K562 (cell line): ENCODE data around the gene TERC. TPM values are rescaled to one million over a fixed set of nuclear protein-coding genes. Genes with fewer than 3 reads are reported as not detected.
A peak's percentile ranks its signal among the peaks of the same experiment; 100 is the strongest.

Experiments
- ARID3B ChIP-seq: fragments of 250-450 bp; sonication (Bioruptor Pico); IDR thresholded peaks from 2 replicates; pipeline ENCODE4 v1.4.0; 2020; ENCODE audit warnings: borderline replicate concordance
- CREB3 ChIP-seq: fragments of 450-650 bp; conservative IDR thresholded peaks from 2 replicates; pipeline ENCODE4 v1.6.1; 2016; ENCODE audit warnings: missing genetic modification characterization, low read depth, mild to moderate bottlenecking, missing compliant biosample characterization, moderate library complexity
- CTCFL ChIP-seq: IDR thresholded peaks from 2 replicates; pipeline ENCODE4 v1.6.1; 2011; ENCODE audit warnings: borderline replicate concordance, low read depth, mild to moderate bottlenecking, moderate library complexity, low read length; ENCODE audit not compliant: insufficient read depth, poor library complexity, severe bottlenecking
- EP300 ChIP-seq: IDR thresholded peaks from 2 replicates; pipeline ENCODE4 v1.6.1; 2012; ENCODE audit warnings: low read length, improper control_type of control experiment
- HBP1 ChIP-seq: fragments of 450-650 bp; formaldehyde crosslinking; IDR thresholded peaks from 2 replicates; pipeline ENCODE4 v1.4.0; 2022; ENCODE audit warnings: missing genetic modification characterization
- MAFF ChIP-seq: IDR thresholded peaks from 2 replicates; pipeline ENCODE4 v1.6.1; 2012; ENCODE audit warnings: low read length, improper control_type of control experiment
- MAFG ChIP-seq: fragments of 450-650 bp; conservative IDR thresholded peaks from 2 replicates; pipeline ENCODE4 v1.6.1; 2016; ENCODE audit warnings: missing genetic modification characterization, missing compliant biosample characterization
- MECOM ChIP-seq: fragments of 250-450 bp; sonication (Bioruptor Pico); IDR thresholded peaks from 2 replicates; pipeline ENCODE4 v1.8.0; 2022; ENCODE audit warnings: inconsistent platforms
- MITF ChIP-seq: IDR thresholded peaks from 2 replicates; pipeline ENCODE4 v1.6.1; 2014; ENCODE audit warnings: antibody characterized with exemption
- NELFE ChIP-seq: IDR thresholded peaks from 2 replicates; pipeline ENCODE4 v1.6.1; 2011; ENCODE audit warnings: mild to moderate bottlenecking; ENCODE audit not compliant: insufficient read depth, insufficient read length
- NFIC ChIP-seq: fragments of 450-650 bp; IDR thresholded peaks from 2 replicates; pipeline ENCODE4 v1.6.1; 2017; ENCODE audit warnings: mild to moderate bottlenecking, inconsistent platforms
- POLR2B ChIP-seq: fragments of 450-650 bp; IDR thresholded peaks from 2 replicates; pipeline ENCODE4 v1.6.1; 2018; ENCODE audit warnings: low read depth; ENCODE audit not compliant: partially characterized antibody
- POLR3G ChIP-seq: IDR thresholded peaks from 2 replicates; pipeline ENCODE4 v1.6.1; 2011; ENCODE audit not compliant: insufficient read length, insufficient replicate concordance; ENCODE audit errors: extremely low read depth
- SMARCA4 ChIP-seq: fragments of 450-650 bp; IDR thresholded peaks from 2 replicates; pipeline ENCODE4 v1.6.1; 2016
- TAL1 ChIP-seq: fragments of 450-650 bp; IDR thresholded peaks from 2 replicates; pipeline ENCODE4 v1.6.1; 2016; ENCODE audit warnings: mild to moderate bottlenecking
- ZBTB17 ChIP-seq: fragments of 450-650 bp; formaldehyde crosslinking; IDR thresholded peaks from 2 replicates; pipeline ENCODE4 v1.4.0; 2020; ENCODE audit warnings: mild to moderate bottlenecking
- ZBTB2 ChIP-seq: fragments of 450-650 bp; IDR thresholded peaks from 2 replicates; pipeline ENCODE4 v1.6.1; 2016; ENCODE audit warnings: antibody characterized with exemption
- ZNF165 ChIP-seq: fragments of 250-450 bp; sonication (Bioruptor Pico); IDR thresholded peaks from 2 replicates; pipeline ENCODE4 v1.4.0; 2020; ENCODE audit warnings: borderline replicate concordance
- ZNF717 ChIP-seq: fragments of 250-450 bp; sonication (Bioruptor Pico); IDR thresholded peaks from 2 replicates; pipeline ENCODE4 v1.5.0; 2021
- polyA plus RNA-seq, 8 experiments: library from polyadenylated mRNA; depleted of rRNA in 4 of 8; stranded (reverse) in 5 of 8; unstranded in 3 of 8; fragments of >200 nt; fragmentation: Nextera tagmentation in 2 of 8; fragmentation: Illumina TruSeq in 1 of 8; extraction: Ambion mirVana in 2 of 8; extraction: Trizol in 1 of 8; gene quantifications; 2 replicates each; pipeline versions ENCODE4 v1.2.1 to v1.2.3, GENCODE V29; 2011 to 2014; ENCODE audit warnings: inconsistent platforms in 1 of 8, missing spikeins in 1 of 8
- total RNA-seq, 7 experiments: library from RNA; depleted of rRNA in 6 of 7; stranded (reverse); fragments of >200 nt in 6 of 7; fragmentation: Illumina TruSeq in 2 of 7; extraction: Trizol in 2 of 7; gene quantifications; 2 replicates each; pipeline versions ENCODE4 v1.2.1 to v1.2.3, GENCODE V29; 2011 to 2021; ENCODE audit warnings: low replicate concordance in 1 of 7

The TERC gene
- total and polyA plus RNA-seq, 9 of the 15 experiments (the other 6 are each of a cell fraction or from before 2014, with no cell fraction given): 0.77 to 234 (median 27.9) TPM; not detected in 3

- TF ChIP-seq CREB3 (tag): no peak
- TF ChIP-seq MAFG (tag): peak; percentile 80
- no peak for TF ChIP-seq POLR2B
- TF ChIP-seq ZBTB2: no peak
- TF ChIP-seq ZNF717 (CRISPR knock-in tag): no peak
- no peak for TF ChIP-seq HBP1 (CRISPR knock-in tag)
- TF ChIP-seq CTCFL: no peak
- TF ChIP-seq POLR3G: no peak
- no peak for TF ChIP-seq ZNF165 (CRISPR knock-in tag)
- peak; percentile 91 for TF ChIP-seq TAL1
- TF ChIP-seq NFIC: peak; percentile 72
- TF ChIP-seq ARID3B (CRISPR knock-in tag): no peak
- peak; percentile 67; the same call in 1 of the 2 replicates for TF ChIP-seq MITF
- TF ChIP-seq NELFE: no peak
- TF ChIP-seq ZBTB17 (CRISPR knock-in tag): no peak
- peak; percentile 83 for TF ChIP-seq SMARCA4
- TF ChIP-seq MAFF: peak; percentile 52; the same call in 1 of the 2 replicates
- peak; percentile 92 for TF ChIP-seq EP300
- TF ChIP-seq MECOM (CRISPR knock-in tag): peak; percentile 92
Measured at GRCh38 chr3:169781209-169781855, 16.5 kb upstream of the TERC start (continued).
